ENCODE measurements around the gene NOD1. TPM values are rescaled to one million over a fixed set of nuclear protein-coding genes. Genes with fewer than 3 reads are reported as not detected.

The NOD1 gene
- total RNA-seq, 4 donors from 2014 or later, result 15.6 to 50.4 (median 26.7) TPM

DNA sequence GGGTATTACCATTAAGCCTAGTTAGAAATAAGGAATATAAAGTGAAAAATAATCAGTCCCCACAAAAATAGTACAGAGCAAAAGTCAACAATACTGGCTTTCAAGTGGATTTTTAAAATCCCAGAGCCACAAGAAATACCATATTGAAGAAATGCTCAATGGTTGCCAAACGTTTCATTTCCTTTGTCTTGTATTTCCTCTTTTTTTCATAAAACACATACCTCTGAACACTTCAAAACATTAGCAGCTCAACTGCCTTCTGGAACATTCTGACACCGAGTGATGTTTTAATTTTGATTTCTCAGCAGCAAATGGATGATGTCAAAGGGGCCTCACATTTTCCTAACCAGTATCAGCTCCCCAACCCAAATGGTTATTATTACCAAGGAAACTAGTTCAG lies 10.5 kb downstream of the NOD1 start:
- intact Hi-C loops (cut with DNase I), result no loop called here
- H3K36me3 ChIP-seq, result no peaks in the 10 kb centered on the region
- H3K27me3 ChIP-seq, result no peaks in the 10 kb centered on the region
- no peak for DNase-seq
- no peaks in the 10 kb centered on the region for H3K9me3 ChIP-seq
- 48 to 70% methylated on average over 2 of the region's 2 CpGs for WGBS, 2 donors
- H3K4me3 ChIP-seq (replicated peaks in 1 of 3), result no peak overlapping the region
- peak overlapping the region in 2 of 3 donors; percentile 93 to 94 for H3K27ac ChIP-seq
- peaks cover 65 to 96% of the 10 kb centered on the region in 2 donors for H3K4me1 ChIP-seq
- TF ChIP-seq, protein P1, sequence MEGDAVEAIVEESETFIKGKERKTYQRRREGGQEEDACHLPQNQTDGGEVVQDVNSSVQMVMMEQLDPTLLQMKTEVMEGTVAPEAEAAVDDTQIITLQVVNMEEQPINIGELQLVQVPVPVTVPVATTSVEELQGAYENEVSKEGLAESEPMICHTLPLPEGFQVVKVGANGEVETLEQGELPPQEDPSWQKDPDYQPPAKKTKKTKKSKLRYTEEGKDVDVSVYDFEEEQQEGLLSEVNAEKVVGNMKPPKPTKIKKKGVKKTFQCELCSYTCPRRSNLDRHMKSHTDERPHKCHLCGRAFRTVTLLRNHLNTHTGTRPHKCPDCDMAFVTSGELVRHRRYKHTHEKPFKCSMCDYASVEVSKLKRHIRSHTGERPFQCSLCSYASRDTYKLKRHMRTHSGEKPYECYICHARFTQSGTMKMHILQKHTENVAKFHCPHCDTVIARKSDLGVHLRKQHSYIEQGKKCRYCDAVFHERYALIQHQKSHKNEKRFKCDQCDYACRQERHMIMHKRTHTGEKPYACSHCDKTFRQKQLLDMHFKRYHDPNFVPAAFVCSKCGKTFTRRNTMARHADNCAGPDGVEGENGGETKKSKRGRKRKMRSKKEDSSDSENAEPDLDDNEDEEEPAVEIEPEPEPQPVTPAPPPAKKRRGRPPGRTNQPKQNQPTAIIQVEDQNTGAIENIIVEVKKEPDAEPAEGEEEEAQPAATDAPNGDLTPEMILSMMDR (IDR thresholded peaks at IDR 0.05), result no peak
- TF ChIP-seq POLR2A (IDR thresholded peaks at IDR 0.05), result no peak

DNA sequence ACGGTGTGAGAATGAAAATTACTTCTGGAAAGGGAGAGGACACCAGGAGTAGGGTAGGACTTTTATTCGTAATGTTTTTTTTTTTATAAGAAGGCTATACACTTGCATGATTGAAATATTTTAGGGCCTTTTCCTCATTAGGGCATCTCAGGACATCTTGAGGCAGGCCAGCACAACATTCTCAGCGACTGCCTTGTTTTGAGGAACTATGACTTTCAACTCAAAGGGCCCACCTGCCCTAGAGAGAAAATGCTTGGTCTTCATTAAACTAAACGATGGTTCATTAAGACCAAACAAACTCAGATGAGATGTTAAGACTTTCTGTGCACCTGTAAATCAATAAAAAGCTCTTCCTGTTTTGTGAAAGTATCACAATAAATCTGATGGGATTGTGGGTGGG lies 11.3 kb downstream of the NOD1 start:
- Histone ChIP-seq H3K36me3 (no peaks in the 10 kb centered on the region), H3K27me3 (no peaks in the 10 kb centered on the region), H3K4me3 (replicated peaks in 1 of 3) (no peak overlapping the region), H3K9me3 (no peaks in the 10 kb centered on the region), H3K4me1 (peaks cover 58 to 90% of the 10 kb centered on the region in 2 donors), H3K27ac (peak overlapping the region in 1 of 3 donors; percentile 94)
- intact Hi-C loops (cut with DNase I), result no loop called here
- WGBS, 2 donors, result 92 to 93% methylated on average over 4 of the region's 4 CpGs
- TF ChIP-seq POLR2A (IDR thresholded peaks at IDR 0.05), result no peak
- TF ChIP-seq, protein P1 (IDR thresholded peaks at IDR 0.05), result no peak
- no peak for DNase-seq

DNA sequence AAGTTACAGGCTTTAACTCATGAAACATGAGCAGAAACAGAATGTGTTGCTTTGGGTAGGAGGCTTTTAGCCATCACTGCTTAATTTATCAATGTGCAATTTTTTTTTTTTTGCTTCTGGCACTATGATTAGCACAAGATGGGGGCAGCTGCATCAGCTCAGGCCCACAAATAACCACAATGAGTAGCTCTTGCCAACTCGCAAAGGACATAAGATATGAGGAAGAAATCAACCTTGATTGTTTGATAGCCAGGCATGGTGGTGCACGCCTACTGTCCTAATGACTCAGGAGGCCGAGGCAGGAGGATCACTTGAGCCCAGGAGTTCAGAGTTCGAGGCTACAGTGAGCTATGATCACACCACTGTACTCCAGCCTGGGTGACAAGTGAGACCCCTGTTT lies 12.3 kb downstream of the NOD1 start:
- Histone ChIP-seq H3K4me1 (peaks cover 48 to 80% of the 10 kb centered on the region in 2 donors), H3K27me3 (no peaks in the 10 kb centered on the region), H3K27ac (peak overlapping the region in 1 of 3 donors; percentile 34), H3K36me3 (no peaks in the 10 kb centered on the region), H3K9me3 (no peaks in the 10 kb centered on the region), H3K4me3 (replicated peaks in 1 of 3) (no peak overlapping the region)
- 94% methylated on average over 4 of the region's 4 CpGs for WGBS, 2 donors
- intact Hi-C loops (cut with DNase I), result no loop called here
- DNase-seq, result no peak
- TF ChIP-seq, protein P1 (IDR thresholded peaks at IDR 0.05), result no peak
- no peak for TF ChIP-seq POLR2A (IDR thresholded peaks at IDR 0.05)

DNA sequence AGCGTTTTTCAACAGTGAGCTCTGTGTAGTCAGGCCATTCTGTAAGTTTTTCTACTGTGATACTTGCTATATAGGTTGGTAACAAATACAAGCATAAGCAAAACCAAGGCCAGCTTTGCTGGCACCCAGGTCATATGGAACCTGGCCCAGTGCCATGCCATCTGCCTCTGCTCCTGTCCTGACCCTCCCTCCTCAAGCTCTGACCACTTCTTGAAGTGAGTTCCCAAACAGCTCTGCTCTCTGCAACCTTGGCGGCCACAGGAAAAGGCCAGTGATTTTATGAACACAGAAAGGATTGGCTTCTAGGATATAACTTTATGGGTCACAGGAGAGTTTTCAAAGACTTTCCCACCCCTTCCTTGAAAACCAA lies 12.8 kb downstream of the NOD1 start:
- TF ChIP-seq, protein P1 (IDR thresholded peaks at IDR 0.05), result no peak
- no peak for TF ChIP-seq POLR2A (IDR thresholded peaks at IDR 0.05)
- Histone ChIP-seq H3K4me1 (peaks cover 44 to 76% of the 10 kb centered on the region in 2 donors), H3K9me3 (no peaks in the 10 kb centered on the region), H3K36me3 (no peaks in the 10 kb centered on the region), H3K27me3 (no peaks in the 10 kb centered on the region), H3K27ac (peak overlapping the region in 2 of 3 donors; percentile 34 to 42), H3K4me3 (replicated peaks in 1 of 3) (no peak overlapping the region)
- intact Hi-C loops (cut with DNase I), result no loop called here
- WGBS, 2 donors, result 68 to 90% methylated on average over 2 of the region's 2 CpGs
- no peak for DNase-seq

DNA sequence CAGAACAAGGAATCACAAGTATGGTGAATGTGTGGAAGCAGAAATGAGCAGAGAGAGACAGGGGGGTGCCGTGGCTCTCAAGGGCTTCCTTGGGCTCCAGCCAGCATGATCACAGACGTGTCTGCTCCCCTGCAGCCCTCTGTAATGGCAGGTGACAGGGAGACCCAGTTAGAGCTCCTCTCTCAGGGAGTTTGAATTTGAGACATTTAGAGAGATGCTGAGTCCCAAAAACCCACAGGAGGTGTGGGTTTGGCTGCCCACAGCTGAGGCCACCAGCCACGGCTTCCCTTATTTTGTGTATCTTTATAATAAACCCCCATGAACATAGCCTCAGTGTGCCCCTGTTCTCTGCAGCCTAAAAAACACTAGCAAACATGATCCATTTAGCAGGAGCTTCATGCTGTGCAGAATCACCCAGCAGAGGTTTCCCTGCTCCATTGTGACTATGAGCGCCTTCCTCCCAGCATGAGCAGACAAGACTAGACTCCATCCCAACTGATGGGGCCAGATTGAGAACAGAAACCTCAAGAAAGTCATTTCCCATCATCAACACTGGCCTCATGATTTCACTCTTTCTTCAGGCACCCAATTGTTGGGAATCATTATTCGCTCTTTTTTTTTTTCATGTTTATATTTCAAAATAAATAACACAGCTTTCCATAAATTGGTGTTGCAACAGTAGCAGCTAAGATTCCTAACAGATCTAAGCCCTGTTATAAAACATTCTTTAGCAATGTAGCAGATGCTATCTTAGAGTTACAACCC lies 13.4 kb downstream of the NOD1 start:
- peak overlapping the region in 2 of 3 donors; percentile 39 to 42 for H3K27ac ChIP-seq
- peaks cover 40 to 77% of the 10 kb centered on the region in 2 donors for H3K4me1 ChIP-seq
- intact Hi-C loops (cut with DNase I), result no loop called here
- TF ChIP-seq, protein P1 (IDR thresholded peaks at IDR 0.05), result no peak
- TF ChIP-seq POLR2A (IDR thresholded peaks at IDR 0.05), result no peak
- H3K9me3 ChIP-seq, result no peaks in the 10 kb centered on the region
- H3K36me3 ChIP-seq, result no peaks in the 10 kb centered on the region
- no peak for DNase-seq
- no peak overlapping the region for H3K4me3 ChIP-seq (replicated peaks in 1 of 3)
- WGBS, 2 donors, result 69 to 78% methylated on average over 5 of the region's 5 CpGs
- no peaks in the 10 kb centered on the region for H3K27me3 ChIP-seq
